K562 (cell line): ENCODE data around the gene MKRN1. TPM values are rescaled to one million over a fixed set of nuclear protein-coding genes. Genes with fewer than 3 reads are reported as not detected.

Source experiments
- ATAC-seq: fragments of 200-7000 bp; cut with Tn5 transposase; 3 replicates; pipeline ENCODE4 v1.9.1; 2020; ENCODE audit warnings: moderate library complexity
- BruUV-seq: library from RNA; stranded (reverse); fragments of 400-500 nt; replicated peaks from 2 replicates; lab custom pipeline; 2021; lab: Mats Ljungman, UMichigan
- CTCF ChIA-PET: fragments of 300-600 bp; formaldehyde crosslinking; extraction: SDS; loops from one replicate; lab custom pipeline; 2021; ENCODE audit warnings: low intra/inter-chr PET ratio; lab: Yijun Ruan, JAX
- POLR2A ChIA-PET: fragments of 300-600, 350-650 bp; sonication (Branson Sonifier 250); formaldehyde crosslinking; extraction: SDS; loops from one replicate; lab custom pipeline; 2021; ENCODE audit warnings: antibody characterized with exemption, inconsistent platforms; lab: Yijun Ruan, JAX
- DNase-seq, 4 experiments: peaks; one replicate each; pipeline versions ENCODE4 v3.0.0 to v3.0.0-alpha.2; 2011 to 2018; ENCODE audit warnings: low spot score in 3 of 4, mixed read lengths in 3 of 4; ENCODE audit errors: extremely low read depth in 1 of 4
- FAIRE-seq: peaks from 2 replicates; lab custom pipeline; 2011; peaks lifted over from hg19 to GRCh38; lab: Jason Lieb, UNC
- H2AFZ ChIP-seq: 2 replicates; pipeline ENCODE4 v1.6.0; 2011; ENCODE audit warnings: low read depth, low read length, control low read depth, inconsistent platforms
- H3K27ac ChIP-seq: fragments of 200-600 bp; 3 replicates; pipeline ENCODE4 v1.8.0; 2011; ENCODE audit warnings: low read depth, mild to moderate bottlenecking, control low read depth, inconsistent platforms, low read length, moderate library complexity, mixed read lengths; ENCODE audit errors: extremely low read depth
- H3K27me3 ChIP-seq, 2 experiments: fragments of 300-600 bp in 1 of 2; 2 replicates in 1 of 2; 3 replicates in 1 of 2; pipeline versions ENCODE4 v1.6.0 to v1.8.0; 2011; ENCODE audit warnings: inconsistent platforms in 2 of 2, low read length in 2 of 2, mild to moderate bottlenecking in 1 of 2, mixed read lengths in 1 of 2, moderate library complexity in 1 of 2; ENCODE audit not compliant: control insufficient read depth in 2 of 2, insufficient read depth in 2 of 2
- H3K36me3 ChIP-seq: fragments of 300-600 bp; 3 replicates; pipeline ENCODE4 v1.8.0; 2011; ENCODE audit warnings: mild to moderate bottlenecking, low read length, inconsistent platforms; ENCODE audit not compliant: control insufficient read depth, insufficient read depth
- H3K4me1 ChIP-seq, 2 experiments: fragments of 200-600 bp in 1 of 2; replicated peaks in 1 of 2; 2 replicates in 1 of 2; 3 replicates in 1 of 2; pipeline versions ENCODE4 v1.5.1 to v1.8.0; 2011; ENCODE audit warnings: inconsistent platforms in 2 of 2, low read length in 2 of 2, mild to moderate bottlenecking in 1 of 2, mixed read lengths in 1 of 2, moderate library complexity in 1 of 2; ENCODE audit not compliant: control insufficient read depth in 2 of 2, insufficient read depth in 2 of 2
- H3K4me2 ChIP-seq: 2 replicates; pipeline ENCODE4 v1.6.1; 2011; ENCODE audit warnings: low read length, control low read depth, inconsistent platforms, mixed read lengths; ENCODE audit not compliant: insufficient read depth
- H3K4me3 ChIP-seq: fragments of 200-600 bp; sonication (generic), shearing (Covaris generic); 2 replicates; pipeline ENCODE4 v1.5.1; 2016; ENCODE audit warnings: control low read depth, inconsistent platforms
- H3K79me2 ChIP-seq: fragments of 200-600 bp; 3 replicates; pipeline ENCODE4 v1.8.0; 2011; ENCODE audit warnings: low read length, inconsistent platforms; ENCODE audit not compliant: control insufficient read depth, insufficient read depth
- H3K9ac ChIP-seq, 2 experiments: 2 replicates each; pipeline versions ENCODE4 v1.6.0 to v1.6.1; 2011; ENCODE audit warnings: low read depth in 2 of 2, low read length in 2 of 2, control low read depth in 1 of 2, inconsistent platforms in 1 of 2, mild to moderate bottlenecking in 1 of 2, mixed read lengths in 1 of 2; ENCODE audit not compliant: insufficient read depth in 1 of 2
- H3K9me1 ChIP-seq: one replicate; pipeline ENCODE4 v1.6.0; 2011; ENCODE audit warnings: inconsistent platforms, mild to moderate bottlenecking, low read length, moderate library complexity; ENCODE audit not compliant: control insufficient read depth, insufficient read depth
- H3K9me3 ChIP-seq: replicated peaks from 2 replicates; pipeline ENCODE4 v1.5.1; 2011; ENCODE audit warnings: low read depth, low read length, inconsistent platforms; ENCODE audit not compliant: control insufficient read depth, insufficient read depth
- H4K20me1 ChIP-seq: replicated peaks from 2 replicates; pipeline ENCODE4 v1.6.1; 2011; ENCODE audit warnings: low read length, inconsistent platforms, mixed read lengths; ENCODE audit not compliant: control insufficient read depth, insufficient read depth
- CBFA2T2 ChIP-seq: fragments of 450-650 bp; conservative IDR thresholded peaks from 2 replicates; pipeline ENCODE4 v1.6.1; 2017; ENCODE audit warnings: mild to moderate bottlenecking
- CBFA2T3 ChIP-seq: fragments of 450-650 bp; IDR thresholded peaks from 2 replicates; pipeline ENCODE4 v1.6.1; 2017
- CBX1 ChIP-seq: sonication (generic); IDR thresholded peaks from 2 replicates; pipeline ENCODE4 v1.6.1; 2016; ENCODE audit warnings: antibody characterized with exemption, low read depth, mild to moderate bottlenecking
- CREB1 ChIP-seq, 2 experiments: sonication (generic) in 1 of 2; formaldehyde crosslinking in 1 of 2; IDR thresholded peaks; 2 replicates each; pipeline versions ENCODE4 v1.6.1 to v1.8.0; 2012 to 2022; ENCODE audit warnings: inconsistent platforms in 1 of 2, mild to moderate bottlenecking in 1 of 2, missing genetic modification reagents in 1 of 2, moderate library complexity in 1 of 2
- EGR1 ChIP-seq: fragments of 450-650 bp; conservative IDR thresholded peaks from 2 replicates; pipeline ENCODE4 v1.6.1; 2017; ENCODE audit warnings: mild to moderate bottlenecking
- KDM1A ChIP-seq, 2 experiments: fragments of 450-650 bp; IDR thresholded peaks; 2 replicates each; pipeline ENCODE4 v1.6.1; 2016; ENCODE audit warnings: mild to moderate bottlenecking in 2 of 2
- KDM5B ChIP-seq: fragments of 200-600 bp; sonication (generic); IDR thresholded peaks from 2 replicates; pipeline ENCODE4 v1.6.1; 2012; ENCODE audit warnings: low read depth, mild to moderate bottlenecking, moderate library complexity, low read length, control low read depth, inconsistent platforms; ENCODE audit not compliant: insufficient replicate concordance
- LEF1 ChIP-seq: fragments of 450-650 bp; IDR thresholded peaks from 2 replicates; pipeline ENCODE4 v1.6.1; 2016; ENCODE audit warnings: mild to moderate bottlenecking
- POLR2AphosphoS5 ChIP-seq: IDR thresholded peaks from 2 replicates; pipeline ENCODE4 v1.6.1; 2011; ENCODE audit warnings: mild to moderate bottlenecking, low read depth, low read length, moderate library complexity; ENCODE audit not compliant: control insufficient read depth, insufficient read depth
- RBBP5 ChIP-seq: fragments of 200-600 bp; sonication (generic); IDR thresholded peaks from 2 replicates; pipeline ENCODE4 v1.6.1; 2012; ENCODE audit warnings: borderline replicate concordance, mild to moderate bottlenecking, low read length, control low read depth, inconsistent platforms; ENCODE audit not compliant: insufficient read depth, poor library complexity, severe bottlenecking
- SIX5 ChIP-seq, 2 experiments: IDR thresholded peaks; 2 replicates each; pipeline ENCODE4 v1.6.1; 2011; ENCODE audit warnings: low read length in 2 of 2, borderline replicate concordance in 1 of 2, low read depth in 1 of 2, mild to moderate bottlenecking in 1 of 2, moderate library complexity in 1 of 2; ENCODE audit not compliant: insufficient read depth in 1 of 2
- TFAP4 ChIP-seq: sonication (generic); formaldehyde crosslinking; IDR thresholded peaks from 2 replicates; pipeline ENCODE4 v1.8.0; 2022; ENCODE audit warnings: missing genetic modification reagents, mild to moderate bottlenecking, moderate library complexity, borderline replicate concordance
- TGIF2 ChIP-seq: sonication (generic); formaldehyde crosslinking; IDR thresholded peaks from 2 replicates; pipeline ENCODE4 v1.8.1; 2022; ENCODE audit warnings: mild to moderate bottlenecking, missing genetic modification reagents, moderate library complexity
- ZNF551 ChIP-seq: fragments of 250-450 bp; sonication (Bioruptor Pico); IDR thresholded peaks from 2 replicates; pipeline ENCODE4 v1.5.0; 2021; ENCODE audit warnings: mild to moderate bottlenecking, moderate library complexity
- WGBS: fragments of 100-300 bp; shearing (Covaris generic); methylation state at CpG from one replicate; pipeline ENCODE4 v1.1.6; 2016; ENCODE audit warnings: low coverage, mixed read lengths; ENCODE audit not compliant: insufficient coverage; ENCODE audit errors: missing lambda C conversion rate; 5-methylcytosine and 5-hydroxymethylcytosine counted together
- in situ Hi-C: fragments of 300-500 bp; cut with MboI; formaldehyde crosslinking; loops from 4 replicates; pipeline ENCODE4 v1.15.0; 2018; ENCODE audit warnings: inconsistent platforms, mixed read lengths
- intact Hi-C: fragments of 100-400 bp; cut with micrococcal nuclease; formaldehyde crosslinking; loops from 2 replicates; pipeline ENCODE4 v1.14.2; 2022
- polyA plus RNA-seq, 8 experiments: library from polyadenylated mRNA; depleted of rRNA in 4 of 8; stranded (reverse) in 5 of 8; unstranded in 3 of 8; fragments of >200 nt; fragmentation: Nextera tagmentation in 2 of 8; fragmentation: Illumina TruSeq in 1 of 8; extraction: Ambion mirVana in 2 of 8; extraction: Trizol in 1 of 8; gene quantifications; 2 replicates each; pipeline versions ENCODE4 v1.2.1 to v1.2.3, GENCODE V29; 2011 to 2014; ENCODE audit warnings: inconsistent platforms in 1 of 8, missing spikeins in 1 of 8
- total RNA-seq, 7 experiments: library from RNA; depleted of rRNA in 6 of 7; stranded (reverse); fragments of >200 nt in 6 of 7; fragmentation: Illumina TruSeq in 2 of 7; extraction: Trizol in 2 of 7; gene quantifications; 2 replicates each; pipeline versions ENCODE4 v1.2.1 to v1.2.3, GENCODE V29; 2011 to 2021; ENCODE audit warnings: low replicate concordance in 1 of 7
- TF ChIP-seq, protein P1 (sequence below): fragments of 450-650 bp; IDR thresholded peaks from one replicate; pipeline ENCODE4 v1.6.1; 2018; ENCODE audit warnings: mild to moderate bottlenecking, moderate library complexity; ENCODE audit not compliant: partially characterized antibody

The MKRN1 gene
- total and polyA plus RNA-seq, 9 of the 15 experiments (the other 6 are each of a cell fraction or from before 2014, with no cell fraction given): 30.5 to 90.3 (median 76.0) TPM

DNA sequence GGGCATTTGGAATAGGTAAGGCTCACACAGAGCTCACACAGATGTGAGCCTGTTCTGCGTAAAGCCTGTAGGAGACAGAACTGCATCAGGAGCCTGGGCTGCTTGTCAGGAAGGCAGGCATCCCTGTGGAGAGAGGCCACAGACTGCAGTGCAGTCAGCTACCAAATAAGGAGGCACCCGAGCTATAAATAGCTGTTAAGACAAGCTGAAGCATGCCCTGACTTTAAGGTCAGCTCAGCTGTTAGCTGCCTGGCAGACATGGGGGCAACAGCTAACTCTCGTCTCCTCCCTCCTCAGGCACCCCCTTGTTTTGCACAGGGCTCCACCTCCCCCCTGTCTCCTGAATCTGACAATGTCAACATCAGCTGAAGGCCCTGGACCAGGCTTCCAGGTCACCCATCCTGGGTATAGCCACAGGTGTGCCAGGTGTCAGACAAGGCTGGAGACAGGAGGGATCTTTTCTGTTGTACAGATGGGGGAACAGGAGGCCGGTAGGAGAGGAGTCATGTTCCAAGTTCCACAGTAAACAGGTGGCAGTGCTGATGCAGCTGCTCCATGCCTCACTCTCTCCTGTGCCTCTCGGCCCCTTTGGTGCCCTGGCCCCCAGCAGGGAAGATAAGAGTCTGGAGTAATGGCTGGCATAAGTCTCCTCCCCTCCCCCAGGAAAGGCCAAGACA is 27.6 kb upstream of the MKRN1 start (continued):
- TF ChIP-seq, protein P1, sequence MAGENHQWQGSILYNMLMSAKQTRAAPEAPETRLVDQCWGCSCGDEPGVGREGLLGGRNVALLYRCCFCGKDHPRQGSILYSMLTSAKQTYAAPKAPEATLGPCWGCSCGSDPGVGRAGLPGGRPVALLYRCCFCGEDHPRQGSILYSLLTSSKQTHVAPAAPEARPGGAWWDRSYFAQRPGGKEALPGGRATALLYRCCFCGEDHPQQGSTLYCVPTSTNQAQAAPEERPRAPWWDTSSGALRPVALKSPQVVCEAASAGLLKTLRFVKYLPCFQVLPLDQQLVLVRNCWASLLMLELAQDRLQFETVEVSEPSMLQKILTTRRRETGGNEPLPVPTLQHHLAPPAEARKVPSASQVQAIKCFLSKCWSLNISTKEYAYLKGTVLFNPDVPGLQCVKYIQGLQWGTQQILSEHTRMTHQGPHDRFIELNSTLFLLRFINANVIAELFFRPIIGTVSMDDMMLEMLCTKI: no peak
- TF ChIP-seq CBX1 (no peak), POLR2AphosphoS5 (no peak), CREB1 (IDR thresholded peaks at IDR 0.05) (no peak), CREB1 (CRISPR knock-in tag; IDR thresholded peaks at IDR 0.05) (no peak), KDM5B (no peak), RBBP5 (peak; percentile 12), LEF1 (no peak), TGIF2 (CRISPR knock-in tag) (no peak)

DNA sequence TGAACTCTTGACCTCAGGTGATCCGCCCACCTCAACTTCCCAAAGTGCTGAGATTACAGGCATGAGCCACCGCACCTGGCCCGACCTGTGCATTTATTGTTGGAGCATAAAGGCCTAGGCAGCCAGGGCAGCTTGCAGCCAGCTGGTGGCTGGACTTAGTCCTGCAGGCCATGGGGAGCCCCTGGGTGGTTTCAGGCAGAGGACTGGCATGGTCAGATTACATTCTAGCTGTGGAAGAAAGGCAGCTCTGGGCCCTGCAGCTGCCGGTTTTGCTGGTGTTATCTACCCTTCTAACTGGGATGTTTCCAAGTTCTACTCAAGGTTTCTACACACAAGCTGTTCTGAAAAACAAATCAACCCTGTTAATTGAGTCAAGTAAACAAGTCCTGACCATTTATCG is 22.7 kb upstream of the MKRN1 start:
- 54% methylated on average over 5 of the region's 5 CpGs for WGBS
- intact Hi-C loops (no loop called here), in situ Hi-C loops (no loop called here)
- H2AFZ ChIP-seq: peak overlapping the region; percentile 22; the same call in 1 of the 2 replicates
- peak; percentile 48 for ATAC-seq
- H3K27ac ChIP-seq: no peak overlapping the region
- H3K9me1 ChIP-seq: no peaks in the 10 kb centered on the region
- H3K36me3 ChIP-seq: no peaks in the 10 kb centered on the region
- ChIA-PET POLR2A (interaction anchor here (0.6 to 1.2 kb wide), 3 partner anchors 14 to 512 kb away, joined by 3 to 6 read pairs (median 4); no protein-coding TSS in a partner anchor), CTCF (no interaction called here)
- no peak overlapping the region for H3K9ac ChIP-seq
- no peaks in the 10 kb centered on the region for H4K20me1 ChIP-seq
- H3K4me2 ChIP-seq: no peak overlapping the region
- H3K4me3 ChIP-seq: no peak overlapping the region
- H3K79me2 ChIP-seq: no peaks in the 10 kb centered on the region
- no peak; a peak in 1 of 4 replicates for TF ChIP-seq KDM1A (IDR thresholded peaks at IDR 0.05)
- TF ChIP-seq CBFA2T2: peak; percentile 42; the same call in 1 of the 2 replicates
- no peak for TF ChIP-seq SIX5 (IDR thresholded peaks at IDR 0.05; ENCODE audit: borderline replicate concordance in 1 of 2, insufficient read depth in 1 of 2, low read depth in 1 of 2, low read length in 2 of 2)
- TF ChIP-seq CBFA2T3: peak; percentile 52; the same call in 1 of the 2 replicates
- peak; percentile 41 for TF ChIP-seq EGR1
- TF ChIP-seq ZNF551: no peak
- peak; percentile 34; the same call in 1 of the 2 replicates for TF ChIP-seq TFAP4
- H3K4me1 ChIP-seq: peaks cover 4 to 5% of the 10 kb centered on the region in 2 experiments; a peak in 4 of 5 replicates
- BruUV-seq: no TSS peak
- no peaks in the 10 kb centered on the region for H3K27me3 ChIP-seq
- no peaks in the 10 kb centered on the region for H3K9me3 ChIP-seq
- peak in 1 of 4 experiments; percentile 38 for DNase-seq
- no peak for FAIRE-seq
